Activated CD8-positive, alpha-beta T cell treated with anti-CD3 and anti-CD28 coated beads, Interleukin-2, amount 10 ng/mL, durations not matched to agents 7 days and 5 days (primary cell): ENCODE results near the gene TXNRD3. TPM values are rescaled to one million over a fixed set of nuclear protein-coding genes. Genes with fewer than 3 reads are reported as not detected.

Source experiments
- ATAC-seq: fragments of 150-1000 bp; cut with Tn5 transposase; one replicate; pipeline ENCODE4 v1.10.0; 2021; ENCODE audit warnings: moderate library complexity
- CTCF ChIA-PET: fragments of 350-600 bp; sonication (Branson Sonifier 250); formaldehyde crosslinking; loops from one replicate; lab custom pipeline; 2021; ENCODE audit warnings: antibody characterized with exemption; lab: Charles Lee
- POLR2A ChIA-PET: fragments of 350-600 bp; sonication (Branson Sonifier 250); formaldehyde crosslinking; loops from one replicate; lab custom pipeline; 2021; ENCODE audit warnings: antibody characterized with exemption; lab: Charles Lee
- DNase-seq: peaks from one replicate; pipeline ENCODE4 v3.0.0-alpha.2; 2020
- H3K27ac Mint-ChIP-seq: one replicate; pipeline ENCODE4 v1.8.0; 2021; ENCODE audit warnings: mild to moderate bottlenecking, mixed read lengths
- H3K27me3 Mint-ChIP-seq: one replicate; pipeline ENCODE4 v1.8.0; 2021; ENCODE audit warnings: low read depth, mixed read lengths
- H3K36me3 Mint-ChIP-seq: one replicate; pipeline ENCODE4 v1.8.0; 2021; ENCODE audit warnings: low read depth, mixed read lengths
- H3K4me1 Mint-ChIP-seq: one replicate; pipeline ENCODE4 v1.8.0; 2021; ENCODE audit warnings: low read depth, mixed read lengths
- H3K4me3 Mint-ChIP-seq: one replicate; pipeline ENCODE4 v1.8.0; 2021; ENCODE audit warnings: mild to moderate bottlenecking, mixed read lengths
- H3K9me3 Mint-ChIP-seq: one replicate; pipeline ENCODE4 v1.8.0; 2022; ENCODE audit warnings: mixed read lengths; ENCODE audit not compliant: insufficient read depth
- total RNA-seq, 2 experiments: library from RNA; stranded (reverse); gene quantifications; one replicate each; pipeline ENCODE4 v1.2.3, GENCODE V29; 2021

The TXNRD3 gene
- total RNA-seq: 1 to 10 TPM; 1.0 to 1.3 TPM

DNA sequence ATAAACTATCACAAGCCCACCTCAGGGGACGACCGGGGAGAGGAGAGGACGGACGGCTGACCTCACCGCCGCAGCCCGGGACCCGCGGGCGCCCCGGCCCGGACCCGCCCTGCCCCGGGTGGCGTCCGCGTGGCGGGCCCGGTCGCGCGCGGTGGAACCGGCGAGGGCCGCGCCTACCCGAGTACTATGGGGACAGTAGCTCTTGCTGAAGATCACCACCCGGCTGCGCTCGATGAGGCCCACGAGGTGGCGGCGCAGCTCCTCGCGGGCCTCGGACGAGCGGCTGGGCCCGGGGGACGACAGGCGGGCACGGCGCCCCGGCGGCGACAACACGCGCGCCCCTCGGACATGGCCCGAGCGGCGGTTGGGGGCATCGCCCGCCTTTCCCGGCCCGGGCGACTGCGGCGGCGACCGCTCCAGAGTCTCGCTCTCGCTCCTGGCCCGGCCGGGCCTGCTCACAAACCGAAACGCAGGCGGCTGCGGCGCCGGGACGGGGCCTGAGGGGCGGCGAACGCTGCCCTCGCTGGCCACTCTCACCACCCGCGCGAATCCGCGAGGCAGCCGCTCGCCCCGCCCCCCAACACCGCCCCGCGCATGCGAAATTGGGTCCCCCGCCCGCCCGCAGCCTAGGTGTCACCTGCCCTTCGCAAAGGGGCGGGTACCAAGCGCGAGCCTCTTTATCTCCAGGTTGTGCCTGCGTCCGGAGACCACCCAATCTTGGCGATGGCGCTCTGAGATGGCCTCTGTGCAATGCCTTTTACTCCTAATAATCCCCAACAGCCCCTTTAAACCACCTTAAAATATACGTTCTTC is at the start of gene TXNRD3:
Gene TXNRD3, minus strand, starts transcription at position 554 of the 813 bp plus-strand sequence.
- Mint-ChIP-seq H3K9me3 (no peaks in the 10 kb centered on the region), H3K4me1 (peaks cover 8% of the 10 kb centered on the region), H3K4me3 (peak within 1 kb of the TSS; percentile 76), H3K36me3 (no peaks in the 10 kb centered on the region), H3K27me3 (peaks cover 8% of the 10 kb centered on the region), H3K27ac (no peak within 1 kb of the TSS)
- ChIA-PET POLR2A (no interaction called here), CTCF (interaction anchor here (0.7 to 1.3 kb wide), 4 partner anchors 8 to 29 kb away, joined by 3 to 5 read pairs (median 4); no protein-coding TSS in a partner anchor)
- DNase-seq (peak; percentile 78), ATAC-seq (peak; percentile 88)

- Mint-ChIP-seq H3K27me3 (peaks cover 24% of the 10 kb centered on the region), H3K27ac (peak within 1 kb of the TSS; percentile 81), H3K9me3 (no peaks in the 10 kb centered on the region), H3K4me1 (peaks cover 17% of the 10 kb centered on the region), H3K4me3 (peak within 1 kb of the TSS; percentile 94), H3K36me3 (no peaks in the 10 kb centered on the region)
- ChIA-PET POLR2A (no interaction called here), CTCF (interaction anchor here (0.9 to 2.7 kb wide), 3 partner anchors 24 to 279 kb away, joined by 3 to 8 read pairs (median 5); partner anchors contain the start of gene PLXNA1)
- peak; percentile 96 for DNase-seq
- ATAC-seq: peak; percentile 97
Measured at GRCh38 chr3:126703512-126704493, 48.9 kb upstream of the TXNRD3 start, which contains the start of gene CHCHD6. Gene CHCHD6, plus strand, starts transcription at chr3:126704240. Its CDS starts 73 bp downstream, at chr3:126704313.

DNA sequence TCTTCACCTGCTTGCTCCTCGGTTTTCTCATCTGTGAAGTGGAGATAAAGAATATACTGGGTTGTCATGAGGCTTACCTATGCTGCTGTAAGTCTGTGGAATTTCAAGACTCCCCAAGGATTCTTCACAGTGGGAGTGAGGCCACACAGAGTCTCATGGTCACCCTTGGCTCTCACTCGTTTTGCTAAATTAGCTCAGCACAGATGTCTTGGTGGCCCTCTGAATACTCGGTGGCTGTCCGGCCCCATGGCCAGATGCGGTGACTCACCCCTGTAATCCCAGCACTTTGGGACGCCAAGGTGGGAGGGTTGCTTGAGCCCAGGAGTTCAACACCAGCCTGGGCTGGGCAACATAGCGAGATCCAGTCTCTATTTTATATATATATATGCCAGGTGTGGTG is 44.1 kb upstream of the TXNRD3 start:
- H3K36me3 Mint-ChIP-seq: no peaks in the 10 kb centered on the region
- DNase-seq (peak; percentile 15), ATAC-seq (no peak)
- no peak overlapping the region for H3K4me3 Mint-ChIP-seq
- H3K27ac Mint-ChIP-seq: no peak overlapping the region
- ChIA-PET POLR2A (no interaction called here), CTCF (no interaction called here)
- H3K4me1 Mint-ChIP-seq: peaks cover 9% of the 10 kb centered on the region
- H3K9me3 Mint-ChIP-seq: no peaks in the 10 kb centered on the region
- peaks cover 53% of the 10 kb centered on the region for H3K27me3 Mint-ChIP-seq

DNA sequence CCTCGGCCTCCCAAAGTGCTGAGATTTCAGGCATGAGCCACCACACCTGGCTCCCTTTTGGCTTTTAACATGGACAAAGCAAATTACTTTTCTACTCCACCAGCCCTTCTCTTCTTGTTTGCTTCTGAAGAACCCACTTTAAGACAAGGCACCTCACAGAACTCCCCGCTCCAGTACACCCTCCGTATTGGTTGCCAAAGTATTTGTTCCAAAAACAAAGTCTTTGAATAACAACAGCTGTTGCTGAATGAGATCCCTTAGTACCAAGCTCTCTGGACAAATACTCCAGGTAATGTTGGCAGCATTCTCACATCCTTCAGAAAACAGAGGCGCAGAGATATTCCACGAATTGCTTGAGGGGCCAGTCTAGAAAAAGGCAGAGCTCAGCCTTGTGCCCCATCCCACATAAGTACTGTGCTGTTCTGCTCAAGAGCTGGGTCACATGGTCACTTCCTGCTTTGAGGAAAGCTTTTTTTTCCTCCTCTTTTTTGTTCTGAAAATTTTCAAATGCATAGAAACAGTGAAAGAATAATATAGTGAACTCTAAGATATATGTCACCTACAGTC is 41.9 kb upstream of the TXNRD3 start:
- Mint-ChIP-seq H3K27me3 (peaks cover 55% of the 10 kb centered on the region), H3K9me3 (no peaks in the 10 kb centered on the region), H3K27ac (no peak overlapping the region), H3K36me3 (no peaks in the 10 kb centered on the region), H3K4me1 (no peaks in the 10 kb centered on the region), H3K4me3 (no peak overlapping the region)
- POLR2A ChIA-PET: no interaction called here
- CTCF ChIA-PET: interaction anchor here (1.3 kb wide), 1 partner anchor 18 kb away, joined by 3 read pairs; no protein-coding TSS in a partner anchor
- DNase-seq (peak; percentile 9), ATAC-seq (no peak)

DNA sequence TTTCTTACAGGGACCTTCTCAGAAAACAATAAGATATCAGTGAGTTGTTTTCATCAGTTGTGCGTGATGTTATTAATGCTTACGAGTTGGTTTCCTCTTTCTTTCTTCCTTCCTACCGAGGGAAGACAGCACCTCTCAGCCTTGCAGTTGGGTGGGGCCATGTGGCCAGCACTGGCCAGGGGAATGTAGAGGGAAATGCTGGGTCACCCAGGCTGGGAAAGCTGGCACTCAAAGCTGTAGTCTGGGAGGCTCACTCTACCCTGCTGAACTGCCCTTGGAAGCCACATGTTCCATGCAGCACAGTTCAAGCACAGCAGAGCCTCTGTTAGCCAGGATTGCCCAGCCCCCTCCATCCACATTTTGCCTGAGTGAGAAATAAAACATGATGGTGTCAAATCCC is 39.0 kb upstream of the TXNRD3 start:
- Mint-ChIP-seq H3K4me3 (no peak overlapping the region), H3K27ac (no peak overlapping the region), H3K27me3 (peaks cover 53% of the 10 kb centered on the region), H3K4me1 (no peaks in the 10 kb centered on the region), H3K9me3 (no peaks in the 10 kb centered on the region), H3K36me3 (no peaks in the 10 kb centered on the region)
- DNase-seq (peak; percentile 14), ATAC-seq (no peak)
- CTCF ChIA-PET: no interaction called here
- POLR2A ChIA-PET: no interaction called here

- ATAC-seq (no peak), DNase-seq (peak; percentile 6)
- Mint-ChIP-seq H3K4me1 (no peaks in the 10 kb centered on the region), H3K36me3 (no peaks in the 10 kb centered on the region), H3K4me3 (no peak overlapping the region), H3K9me3 (no peaks in the 10 kb centered on the region), H3K27me3 (peaks cover 57% of the 10 kb centered on the region), H3K27ac (no peak overlapping the region)
- ChIA-PET CTCF (no interaction called here), POLR2A (no interaction called here)
Measured at GRCh38 chr3:126692858-126693257, 37.9 kb upstream of the TXNRD3 start.

DNA sequence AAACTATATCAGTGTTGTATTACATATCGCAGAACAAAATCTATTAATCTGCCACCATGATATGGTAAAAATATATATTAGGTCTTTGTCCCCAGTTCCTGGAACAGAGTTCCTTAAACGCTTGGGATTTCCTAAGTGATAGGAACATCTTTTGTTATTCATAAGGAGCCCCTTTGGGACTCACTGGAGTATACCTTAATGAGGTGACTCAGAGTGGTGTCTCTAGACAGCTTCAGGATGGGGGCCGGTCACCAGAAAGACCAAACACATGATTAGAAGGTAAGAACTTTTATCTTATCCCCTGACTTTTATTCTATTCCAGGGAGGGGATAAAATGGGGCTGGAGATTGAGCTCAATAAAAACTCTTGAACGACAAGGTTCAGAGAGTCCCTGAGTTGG is 36.8 kb upstream of the TXNRD3 start:
- H3K9me3 Mint-ChIP-seq: no peaks in the 10 kb centered on the region
- no peaks in the 10 kb centered on the region for H3K36me3 Mint-ChIP-seq
- peaks cover 52% of the 10 kb centered on the region for H3K27me3 Mint-ChIP-seq
- H3K27ac Mint-ChIP-seq: no peak overlapping the region
- no peaks in the 10 kb centered on the region for H3K4me1 Mint-ChIP-seq
- ChIA-PET POLR2A (no interaction called here), CTCF (no interaction called here)
- DNase-seq (no peak), ATAC-seq (no peak)
- no peak overlapping the region for H3K4me3 Mint-ChIP-seq

- no peaks in the 10 kb centered on the region for H3K9me3 Mint-ChIP-seq
- POLR2A ChIA-PET: no interaction called here
- CTCF ChIA-PET: no interaction called here
- DNase-seq: no peak
- no peak overlapping the region for H3K27ac Mint-ChIP-seq
- no peak for ATAC-seq
- peaks cover 19% of the 10 kb centered on the region for H3K27me3 Mint-ChIP-seq
- H3K4me1 Mint-ChIP-seq: no peaks in the 10 kb centered on the region
- H3K4me3 Mint-ChIP-seq: no peak overlapping the region
- no peaks in the 10 kb centered on the region for H3K36me3 Mint-ChIP-seq
Measured at GRCh38 chr3:126685493-126685892, 30.6 kb upstream of the TXNRD3 start.

GRCh38 chr3:126685021-126685420 is 30.1 kb upstream of the TXNRD3 start:
- ATAC-seq: no peak
- POLR2A ChIA-PET: no interaction called here

DNA sequence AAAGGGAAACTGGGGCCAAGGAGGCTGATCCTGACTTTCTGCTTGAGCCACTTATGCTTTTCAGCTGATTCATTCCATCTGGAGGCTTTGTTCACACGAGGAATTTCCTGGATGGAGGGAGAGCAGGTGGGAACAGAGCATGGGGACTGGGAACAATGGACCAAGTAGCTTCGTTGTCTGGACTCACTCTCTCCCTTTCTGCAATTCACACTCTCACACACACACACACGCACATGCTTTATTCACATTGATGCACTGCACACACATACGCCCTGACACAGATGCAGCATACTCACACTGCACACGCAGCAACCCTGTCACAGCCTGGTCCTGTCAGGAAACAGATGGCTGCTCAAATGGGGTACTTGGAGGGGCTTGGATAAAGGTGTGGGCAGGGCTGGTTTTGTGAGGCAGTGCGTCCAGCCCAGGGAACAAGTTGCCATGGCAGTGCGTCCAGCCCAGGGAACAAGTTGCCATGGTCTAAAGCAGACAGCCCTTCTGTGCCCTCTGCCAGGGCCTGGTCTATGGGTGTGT is 29.4 kb upstream of the TXNRD3 start:
- Mint-ChIP-seq H3K36me3 (no peaks in the 10 kb centered on the region), H3K9me3 (no peaks in the 10 kb centered on the region), H3K27me3 (peaks cover 12% of the 10 kb centered on the region), H3K4me3 (no peak overlapping the region), H3K4me1 (no peaks in the 10 kb centered on the region), H3K27ac (no peak overlapping the region)
- ChIA-PET POLR2A (interaction anchor here (0.9 kb wide), 1 partner anchor 53 kb away, joined by 3 read pairs; no protein-coding TSS in a partner anchor), CTCF (interaction anchor here (1.3 kb wide), 1 partner anchor 29 kb away, joined by 4 read pairs; the partner anchor contains the start of gene TXNRD3)
- ATAC-seq (no peak), DNase-seq (no peak)

More at GRCh38 chr3:126685021-126685420, 30.1 kb upstream of the TXNRD3 start:
- Mint-ChIP-seq H3K27ac (no peak overlapping the region), H3K9me3 (no peaks in the 10 kb centered on the region), H3K4me1 (no peaks in the 10 kb centered on the region), H3K27me3 (peaks cover 16% of the 10 kb centered on the region), H3K36me3 (no peaks in the 10 kb centered on the region), H3K4me3 (no peak overlapping the region)
- no peak for DNase-seq
- CTCF ChIA-PET: no interaction called here

- POLR2A ChIA-PET: interaction anchor here (0.9 kb wide), 1 partner anchor 54 kb away, joined by 3 read pairs; no protein-coding TSS in a partner anchor
- Mint-ChIP-seq H3K4me3 (no peak overlapping the region), H3K36me3 (no peaks in the 10 kb centered on the region), H3K27ac (no peak overlapping the region), H3K4me1 (peaks cover 6% of the 10 kb centered on the region), H3K27me3 (peaks cover 4% of the 10 kb centered on the region), H3K9me3 (no peaks in the 10 kb centered on the region)
- DNase-seq: no peak
- CTCF ChIA-PET: interaction anchor here (1.3 kb wide), 1 partner anchor 28 kb away, joined by 4 read pairs; the partner anchor contains the start of gene TXNRD3
- no peak for ATAC-seq
Measured at GRCh38 chr3:126683069-126683468, 28.1 kb upstream of the TXNRD3 start.
